Thoracic aorta (tissue), 2 donors: Measurements from ENCODE around the gene FOXS1. TPM values are rescaled to one million over a fixed set of nuclear protein-coding genes. Genes with fewer than 3 reads are reported as not detected.

Source experiments
- ATAC-seq: fragments of 150-250 bp; one replicate; pipeline ENCODE4 v1.8.0; 2017; ENCODE audit warnings: low read depth; ENCODE audit not compliant: insufficient number of reproducible peaks, low FRiP score
- DNase-seq: peaks from one replicate; pipeline ENCODE4 v3.0.0-alpha.2; 2020; ENCODE audit warnings: low spot score
- H3K27ac ChIP-seq, 2 donors: fragments of 200-600 bp; sonication (generic); 1 replicate in 1 of 2; 2 replicates in 1 of 2; pipeline ENCODE4 v1.5.1; 2016; ENCODE audit warnings: mild to moderate bottlenecking in 2 of 2, moderate library complexity in 2 of 2
- H3K27me3 ChIP-seq: fragments of 200-600 bp; sonication (generic); replicated peaks from 2 replicates; pipeline ENCODE4 v1.6.0; 2016; ENCODE audit warnings: mild to moderate bottlenecking; ENCODE audit not compliant: insufficient read depth
- H3K36me3 ChIP-seq: fragments of 200-600 bp; sonication (generic); one replicate; pipeline ENCODE4 v1.5.1; 2016
- H3K4me1 ChIP-seq, 2 donors: fragments of 200-600 bp; sonication (generic); 1 replicate in 1 of 2; 2 replicates in 1 of 2; pipeline versions ENCODE4 v1.5.1 to v1.6.0; 2016; ENCODE audit warnings: low read depth in 2 of 2, mild to moderate bottlenecking in 1 of 2; ENCODE audit not compliant: control insufficient read depth in 1 of 2
- H3K4me3 ChIP-seq: fragments of 200-600 bp; sonication (generic); 2 replicates; pipeline ENCODE4 v1.5.1; 2016; ENCODE audit warnings: mild to moderate bottlenecking
- H3K9me3 ChIP-seq: fragments of 200-600 bp; sonication (generic); 2 replicates; pipeline ENCODE4 v1.5.1; 2016
- total RNA-seq, 2 donors: library from RNA; depleted of rRNA; stranded (reverse); fragments of >200 nt; gene quantifications; one replicate each; pipeline versions ENCODE4 v1.1.0 to v1.2.3, GENCODE V29; 2016
- TF ChIP-seq, protein P1 (sequence below): fragments of 200-600 bp; sonication (generic); IDR thresholded peaks from one replicate; pipeline ENCODE4 v1.5.1; 2019; ENCODE audit warnings: antibody characterized with exemption

The FOXS1 gene
- total RNA-seq, 2 donors from 2014 or later, result 13.9 to 44.5 TPM

DNA sequence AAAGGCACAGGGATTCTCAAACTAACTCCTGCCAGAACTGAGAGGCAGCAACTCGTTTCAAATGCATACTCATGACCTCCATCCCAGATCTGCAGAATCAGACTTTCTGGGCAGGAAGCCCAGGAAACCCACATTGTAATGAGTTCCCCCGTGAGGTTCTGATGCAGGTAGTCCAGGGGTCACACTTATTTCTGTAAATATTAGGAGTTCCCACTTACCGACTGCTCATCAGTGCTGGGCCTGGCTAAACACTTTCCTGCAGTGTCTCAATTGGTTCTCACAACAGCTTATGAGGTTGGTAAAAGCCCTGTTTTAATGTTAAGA, 13.3 kb upstream of the FOXS1 start:
- Histone ChIP-seq H3K4me3 (no peak overlapping the region), H3K27ac (no peak overlapping the region), H3K27me3 (no peaks in the 10 kb centered on the region), H3K4me1 (peaks cover 6 to 12% of the 10 kb centered on the region in 2 donors), H3K9me3 (no peaks in the 10 kb centered on the region), H3K36me3 (no peaks in the 10 kb centered on the region)
- ATAC-seq (no peak), DNase-seq (no peak)
- TF ChIP-seq, protein P1, sequence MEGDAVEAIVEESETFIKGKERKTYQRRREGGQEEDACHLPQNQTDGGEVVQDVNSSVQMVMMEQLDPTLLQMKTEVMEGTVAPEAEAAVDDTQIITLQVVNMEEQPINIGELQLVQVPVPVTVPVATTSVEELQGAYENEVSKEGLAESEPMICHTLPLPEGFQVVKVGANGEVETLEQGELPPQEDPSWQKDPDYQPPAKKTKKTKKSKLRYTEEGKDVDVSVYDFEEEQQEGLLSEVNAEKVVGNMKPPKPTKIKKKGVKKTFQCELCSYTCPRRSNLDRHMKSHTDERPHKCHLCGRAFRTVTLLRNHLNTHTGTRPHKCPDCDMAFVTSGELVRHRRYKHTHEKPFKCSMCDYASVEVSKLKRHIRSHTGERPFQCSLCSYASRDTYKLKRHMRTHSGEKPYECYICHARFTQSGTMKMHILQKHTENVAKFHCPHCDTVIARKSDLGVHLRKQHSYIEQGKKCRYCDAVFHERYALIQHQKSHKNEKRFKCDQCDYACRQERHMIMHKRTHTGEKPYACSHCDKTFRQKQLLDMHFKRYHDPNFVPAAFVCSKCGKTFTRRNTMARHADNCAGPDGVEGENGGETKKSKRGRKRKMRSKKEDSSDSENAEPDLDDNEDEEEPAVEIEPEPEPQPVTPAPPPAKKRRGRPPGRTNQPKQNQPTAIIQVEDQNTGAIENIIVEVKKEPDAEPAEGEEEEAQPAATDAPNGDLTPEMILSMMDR, result no peak

DNA sequence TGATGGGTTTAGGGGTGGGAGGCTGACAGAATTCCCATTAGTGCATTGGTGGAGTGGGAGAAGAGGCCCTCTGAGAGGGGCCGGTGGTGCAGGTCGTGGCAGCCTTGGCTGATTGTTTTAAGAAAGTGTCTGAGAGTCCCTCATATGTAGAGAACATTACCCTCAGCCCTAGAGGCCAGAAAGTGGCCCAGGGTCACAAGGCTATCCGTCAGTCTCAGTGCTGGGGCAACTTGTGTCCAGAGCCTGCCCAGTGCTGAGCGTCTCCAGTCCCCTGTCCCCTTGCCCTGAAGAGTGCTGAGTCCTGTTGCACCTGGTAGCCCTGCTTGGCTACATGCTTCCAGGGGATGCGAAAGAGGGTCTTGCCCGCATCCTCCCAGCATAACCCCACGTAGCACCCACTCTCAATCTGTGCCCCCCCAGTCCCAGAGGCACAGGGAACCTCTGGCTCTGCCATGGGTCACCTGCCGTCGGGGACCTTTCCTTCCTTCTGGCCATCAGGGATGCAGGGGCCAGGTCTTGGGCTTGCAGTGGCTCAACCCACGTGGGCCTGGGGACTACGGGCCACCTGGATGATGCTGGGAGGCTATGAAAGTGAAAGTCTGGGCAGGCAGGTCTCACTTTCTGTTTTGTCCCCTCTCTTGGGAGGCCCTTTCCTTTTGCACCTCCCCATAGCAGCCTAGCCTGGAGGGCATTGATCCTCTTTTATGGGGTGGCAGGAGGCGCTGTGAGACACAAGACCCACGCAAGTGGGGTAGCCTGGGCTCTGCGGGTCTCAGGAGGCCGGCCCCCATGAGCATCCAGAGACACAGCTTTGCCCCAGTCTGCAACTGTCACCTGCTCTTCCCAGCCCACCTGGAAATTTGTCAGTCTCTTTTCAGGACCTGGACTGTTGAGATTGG, 12.7 kb upstream of the FOXS1 start:
- no peak overlapping the region for H3K27ac ChIP-seq
- H3K9me3 ChIP-seq, result no peaks in the 10 kb centered on the region
- DNase-seq (no peak), ATAC-seq (no peak)
- H3K4me1 ChIP-seq, result peaks cover 6 to 12% of the 10 kb centered on the region in 2 donors
- H3K27me3 ChIP-seq, result no peaks in the 10 kb centered on the region
- H3K4me3 ChIP-seq, result no peak overlapping the region
- TF ChIP-seq, protein P1, result no peak
- no peaks in the 10 kb centered on the region for H3K36me3 ChIP-seq

DNA sequence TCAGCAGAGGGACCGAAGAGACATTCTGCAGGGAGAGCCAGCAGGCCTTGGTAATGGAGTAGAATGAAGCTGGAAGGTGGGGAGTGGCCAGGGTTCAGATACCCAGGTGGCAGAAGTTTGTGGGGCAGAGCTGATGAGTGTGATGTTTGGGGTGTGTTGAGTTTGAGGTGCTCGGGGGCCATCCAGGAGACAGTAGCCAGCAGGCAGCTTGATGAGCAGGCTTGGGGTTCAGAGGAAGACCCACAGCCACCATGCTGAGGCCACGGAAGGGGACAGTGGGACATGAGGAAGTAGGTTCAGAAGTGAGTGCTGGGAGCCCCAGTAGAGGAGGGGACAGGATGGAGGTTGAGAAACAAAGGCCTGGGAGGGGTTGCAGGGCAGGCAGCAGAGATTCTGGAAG, 11.1 kb upstream of the FOXS1 start:
- no peaks in the 10 kb centered on the region for H3K9me3 ChIP-seq
- H3K36me3 ChIP-seq, result no peaks in the 10 kb centered on the region
- H3K27me3 ChIP-seq, result no peaks in the 10 kb centered on the region
- TF ChIP-seq, protein P1, result no peak
- no peak for ATAC-seq
- peaks cover 6 to 12% of the 10 kb centered on the region in 2 donors for H3K4me1 ChIP-seq
- no peak overlapping the region for H3K4me3 ChIP-seq
- no peak for DNase-seq
- no peak overlapping the region for H3K27ac ChIP-seq

DNA sequence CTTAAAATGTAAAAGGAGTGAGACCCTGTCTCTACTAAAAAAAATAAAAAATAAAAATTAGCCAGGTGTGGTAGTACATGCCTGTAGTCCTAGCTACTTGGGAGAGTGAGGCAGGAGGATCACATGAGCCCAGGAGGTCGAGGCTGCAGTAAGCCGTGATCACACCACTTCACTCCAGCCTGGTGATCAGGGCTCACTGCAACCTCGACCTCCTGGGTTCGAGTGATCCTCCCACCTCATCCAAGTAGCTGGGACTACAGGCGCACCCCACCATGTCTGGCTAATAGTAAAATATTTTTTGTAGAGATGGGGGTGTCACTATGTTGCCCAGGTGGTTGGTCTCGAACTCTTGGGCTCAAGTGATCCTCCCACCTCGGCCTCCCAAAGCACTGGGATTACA, 8.1 kb upstream of the FOXS1 start:
- Histone ChIP-seq H3K27ac (no peak overlapping the region), H3K36me3 (no peaks in the 10 kb centered on the region), H3K4me1 (no peaks in the 10 kb centered on the region), H3K9me3 (no peaks in the 10 kb centered on the region), H3K27me3 (no peaks in the 10 kb centered on the region), H3K4me3 (no peak overlapping the region)
- DNase-seq, result no peak
- ATAC-seq, result no peak
- TF ChIP-seq, protein P1, result no peak

DNA sequence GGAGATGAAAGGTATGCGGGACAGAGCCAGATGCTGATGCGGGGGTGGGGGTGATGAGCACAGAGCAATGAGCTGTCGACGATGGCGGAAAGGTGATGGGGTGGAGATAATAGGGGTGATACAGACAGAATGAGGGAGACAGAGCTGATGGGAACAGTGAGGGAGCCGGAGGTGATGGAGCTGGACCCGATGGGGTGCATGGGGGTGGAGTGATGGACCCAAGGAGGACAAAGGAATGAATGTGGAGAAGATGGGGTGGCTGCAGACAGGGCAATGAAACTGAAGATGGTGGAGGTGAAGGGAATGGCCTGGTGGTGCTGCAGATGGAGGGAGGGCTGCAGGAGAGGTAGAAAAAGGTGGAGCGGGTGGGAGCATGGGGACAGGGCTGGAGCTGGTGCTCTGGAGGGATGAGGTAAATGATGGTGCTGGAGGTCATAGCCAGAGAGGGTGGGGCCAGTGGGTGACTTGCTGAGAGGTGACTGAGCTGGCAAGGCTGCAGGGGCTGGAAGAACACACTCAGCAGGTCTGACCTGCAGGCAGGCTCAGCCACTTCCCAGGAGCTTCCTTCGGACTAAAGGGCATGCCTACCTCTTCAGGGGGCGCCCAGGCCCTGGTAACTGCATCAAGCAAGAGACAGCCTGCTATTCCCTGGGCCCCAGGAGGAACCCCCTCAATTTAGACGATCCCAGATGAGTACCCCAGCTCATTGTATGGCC, 6.0 kb upstream of the FOXS1 start:
- Histone ChIP-seq H3K27ac (no peak overlapping the region), H3K27me3 (no peaks in the 10 kb centered on the region), H3K9me3 (no peaks in the 10 kb centered on the region), H3K4me3 (no peak overlapping the region), H3K36me3 (no peaks in the 10 kb centered on the region), H3K4me1 (peaks cover 0 to 2% of the 10 kb centered on the region in 2 donors)
- TF ChIP-seq, protein P1, result no peak
- ATAC-seq, result no peak
- DNase-seq, result no peak
